K562 (cell line): ENCODE measurements around the gene ACSBG1. TPM values are rescaled to one million over a fixed set of nuclear protein-coding genes. Genes with fewer than 3 reads are reported as not detected.
A peak's percentile ranks its signal among the peaks of the same experiment; 100 is the strongest.

ENCODE experiments used
- ATAC-seq: fragments of 200-7000 bp; cut with Tn5 transposase; 3 replicates; pipeline ENCODE4 v1.9.1; 2020; ENCODE audit warnings: moderate library complexity
- BruUV-seq: library from RNA; stranded (reverse); fragments of 400-500 nt; replicated peaks from 2 replicates; lab custom pipeline; 2021; lab: Mats Ljungman, UMichigan
- CTCF ChIA-PET: fragments of 300-600 bp; formaldehyde crosslinking; extraction: SDS; loops from one replicate; lab custom pipeline; 2021; ENCODE audit warnings: low intra/inter-chr PET ratio; lab: Yijun Ruan, JAX
- POLR2A ChIA-PET: fragments of 300-600, 350-650 bp; sonication (Branson Sonifier 250); formaldehyde crosslinking; extraction: SDS; loops from one replicate; lab custom pipeline; 2021; ENCODE audit warnings: antibody characterized with exemption, inconsistent platforms; lab: Yijun Ruan, JAX
- DNase-seq, 4 experiments: peaks; one replicate each; pipeline versions ENCODE4 v3.0.0 to v3.0.0-alpha.2; 2011 to 2018; ENCODE audit warnings: low spot score in 3 of 4, mixed read lengths in 3 of 4; ENCODE audit errors: extremely low read depth in 1 of 4
- FAIRE-seq: peaks from 2 replicates; lab custom pipeline; 2011; peaks lifted over from hg19 to GRCh38; lab: Jason Lieb, UNC
- H2AFZ ChIP-seq: 2 replicates; pipeline ENCODE4 v1.6.0; 2011; ENCODE audit warnings: low read depth, low read length, control low read depth, inconsistent platforms
- H3K27ac ChIP-seq: fragments of 200-600 bp; 3 replicates; pipeline ENCODE4 v1.8.0; 2011; ENCODE audit warnings: low read depth, mild to moderate bottlenecking, control low read depth, inconsistent platforms, low read length, moderate library complexity, mixed read lengths; ENCODE audit errors: extremely low read depth
- H3K27me3 ChIP-seq, 2 experiments: fragments of 300-600 bp in 1 of 2; 2 replicates in 1 of 2; 3 replicates in 1 of 2; pipeline versions ENCODE4 v1.6.0 to v1.8.0; 2011; ENCODE audit warnings: inconsistent platforms in 2 of 2, low read length in 2 of 2, mild to moderate bottlenecking in 1 of 2, mixed read lengths in 1 of 2, moderate library complexity in 1 of 2; ENCODE audit not compliant: control insufficient read depth in 2 of 2, insufficient read depth in 2 of 2
- H3K36me3 ChIP-seq: fragments of 300-600 bp; 3 replicates; pipeline ENCODE4 v1.8.0; 2011; ENCODE audit warnings: mild to moderate bottlenecking, low read length, inconsistent platforms; ENCODE audit not compliant: control insufficient read depth, insufficient read depth
- H3K4me1 ChIP-seq, 2 experiments: fragments of 200-600 bp in 1 of 2; replicated peaks in 1 of 2; 2 replicates in 1 of 2; 3 replicates in 1 of 2; pipeline versions ENCODE4 v1.5.1 to v1.8.0; 2011; ENCODE audit warnings: inconsistent platforms in 2 of 2, low read length in 2 of 2, mild to moderate bottlenecking in 1 of 2, mixed read lengths in 1 of 2, moderate library complexity in 1 of 2; ENCODE audit not compliant: control insufficient read depth in 2 of 2, insufficient read depth in 2 of 2
- H3K4me2 ChIP-seq: 2 replicates; pipeline ENCODE4 v1.6.1; 2011; ENCODE audit warnings: low read length, control low read depth, inconsistent platforms, mixed read lengths; ENCODE audit not compliant: insufficient read depth
- H3K4me3 ChIP-seq: fragments of 200-600 bp; sonication (generic), shearing (Covaris generic); 2 replicates; pipeline ENCODE4 v1.5.1; 2016; ENCODE audit warnings: control low read depth, inconsistent platforms
- H3K79me2 ChIP-seq: fragments of 200-600 bp; 3 replicates; pipeline ENCODE4 v1.8.0; 2011; ENCODE audit warnings: low read length, inconsistent platforms; ENCODE audit not compliant: control insufficient read depth, insufficient read depth
- H3K9ac ChIP-seq, 2 experiments: 2 replicates each; pipeline versions ENCODE4 v1.6.0 to v1.6.1; 2011; ENCODE audit warnings: low read depth in 2 of 2, low read length in 2 of 2, control low read depth in 1 of 2, inconsistent platforms in 1 of 2, mild to moderate bottlenecking in 1 of 2, mixed read lengths in 1 of 2; ENCODE audit not compliant: insufficient read depth in 1 of 2
- H3K9me1 ChIP-seq: one replicate; pipeline ENCODE4 v1.6.0; 2011; ENCODE audit warnings: inconsistent platforms, mild to moderate bottlenecking, low read length, moderate library complexity; ENCODE audit not compliant: control insufficient read depth, insufficient read depth
- H3K9me3 ChIP-seq: replicated peaks from 2 replicates; pipeline ENCODE4 v1.5.1; 2011; ENCODE audit warnings: low read depth, low read length, inconsistent platforms; ENCODE audit not compliant: control insufficient read depth, insufficient read depth
- H4K20me1 ChIP-seq: replicated peaks from 2 replicates; pipeline ENCODE4 v1.6.1; 2011; ENCODE audit warnings: low read length, inconsistent platforms, mixed read lengths; ENCODE audit not compliant: control insufficient read depth, insufficient read depth
- KLF10 ChIP-seq: fragments of 250-450 bp; sonication (Bioruptor Pico); IDR thresholded peaks from 2 replicates; pipeline ENCODE4 v1.6.1; 2021; ENCODE audit warnings: matching md5 sums
- MAFG ChIP-seq: fragments of 450-650 bp; conservative IDR thresholded peaks from 2 replicates; pipeline ENCODE4 v1.6.1; 2016; ENCODE audit warnings: missing genetic modification characterization, missing compliant biosample characterization
- PHF8 ChIP-seq: fragments of 200-600 bp; sonication (generic); IDR thresholded peaks from 2 replicates; pipeline ENCODE4 v1.6.1; 2012; ENCODE audit warnings: mixed run types, mild to moderate bottlenecking, inconsistent platforms, low read length, moderate library complexity, borderline replicate concordance
- RAD21 ChIP-seq, 2 experiments: fragments of 250-450 bp in 1 of 2; fragments of 450-650 bp in 1 of 2; sonication (Bioruptor Pico) in 1 of 2; formaldehyde crosslinking in 1 of 2; IDR thresholded peaks in 1 of 2; conservative IDR thresholded peaks in 1 of 2; 2 replicates each; pipeline versions ENCODE4 v1.4.0 to v1.8.0; 2020 to 2022; ENCODE audit warnings: mild to moderate bottlenecking in 2 of 2, moderate library complexity in 1 of 2
- ZNF212 ChIP-seq: fragments of 450-650 bp; formaldehyde crosslinking; IDR thresholded peaks from 2 replicates; pipeline ENCODE4 v1.4.0; 2020; ENCODE audit warnings: mild to moderate bottlenecking
- WGBS: fragments of 100-300 bp; shearing (Covaris generic); methylation state at CpG from one replicate; pipeline ENCODE4 v1.1.6; 2016; ENCODE audit warnings: low coverage, mixed read lengths; ENCODE audit not compliant: insufficient coverage; ENCODE audit errors: missing lambda C conversion rate; 5-methylcytosine and 5-hydroxymethylcytosine counted together
- in situ Hi-C: fragments of 300-500 bp; cut with MboI; formaldehyde crosslinking; loops from 4 replicates; pipeline ENCODE4 v1.15.0; 2018; ENCODE audit warnings: inconsistent platforms, mixed read lengths
- intact Hi-C: fragments of 100-400 bp; cut with micrococcal nuclease; formaldehyde crosslinking; loops from 2 replicates; pipeline ENCODE4 v1.14.2; 2022
- polyA plus RNA-seq, 8 experiments: library from polyadenylated mRNA; depleted of rRNA in 4 of 8; stranded (reverse) in 5 of 8; unstranded in 3 of 8; fragments of >200 nt; fragmentation: Nextera tagmentation in 2 of 8; fragmentation: Illumina TruSeq in 1 of 8; extraction: Ambion mirVana in 2 of 8; extraction: Trizol in 1 of 8; gene quantifications; 2 replicates each; pipeline versions ENCODE4 v1.2.1 to v1.2.3, GENCODE V29; 2011 to 2014; ENCODE audit warnings: inconsistent platforms in 1 of 8, missing spikeins in 1 of 8
- total RNA-seq, 7 experiments: library from RNA; depleted of rRNA in 6 of 7; stranded (reverse); fragments of >200 nt in 6 of 7; fragmentation: Illumina TruSeq in 2 of 7; extraction: Trizol in 2 of 7; gene quantifications; 2 replicates each; pipeline versions ENCODE4 v1.2.1 to v1.2.3, GENCODE V29; 2011 to 2021; ENCODE audit warnings: low replicate concordance in 1 of 7
- TF ChIP-seq, protein P1 (sequence below): IDR thresholded peaks from 3 replicates; pipeline ENCODE4 v1.6.1; 2011; ENCODE audit warnings: borderline replicate concordance, mild to moderate bottlenecking, moderate library complexity; ENCODE audit not compliant: insufficient read length; ENCODE audit errors: extremely low read depth
- TF ChIP-seq, protein P2 (sequence below): sonication (generic); formaldehyde crosslinking; IDR thresholded peaks from 2 replicates; pipeline ENCODE4 v1.8.0; 2022; ENCODE audit warnings: missing genetic modification reagents, mild to moderate bottlenecking, borderline replicate concordance

ACSBG1 gene
- total and polyA plus RNA-seq, 9 of the 15 experiments (the other 6 are each of a cell fraction or from before 2014, with no cell fraction given), result 0.36 to 6.4 (median 2.5) TPM

DNA sequence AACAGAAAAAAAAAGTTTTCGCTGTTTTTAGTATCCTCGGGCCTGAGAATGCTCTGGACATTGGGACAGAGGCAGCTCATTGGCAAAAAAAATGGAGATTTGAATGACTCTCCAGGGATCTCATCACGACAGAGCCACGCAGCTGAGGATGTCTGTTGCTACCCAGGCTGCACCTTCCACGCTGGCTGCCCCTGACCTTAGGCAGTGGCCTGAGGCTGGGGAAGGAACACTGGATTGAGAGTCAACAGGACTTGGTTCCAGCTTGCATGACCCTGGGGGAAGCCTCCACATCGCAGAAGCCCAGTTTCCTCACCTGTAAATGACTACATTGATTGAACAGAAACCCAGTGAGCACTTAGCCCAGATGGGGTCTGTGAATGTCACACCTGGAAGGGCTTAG is 8.7 kb upstream of the ACSBG1 start (continued):
- TF ChIP-seq, protein P1, sequence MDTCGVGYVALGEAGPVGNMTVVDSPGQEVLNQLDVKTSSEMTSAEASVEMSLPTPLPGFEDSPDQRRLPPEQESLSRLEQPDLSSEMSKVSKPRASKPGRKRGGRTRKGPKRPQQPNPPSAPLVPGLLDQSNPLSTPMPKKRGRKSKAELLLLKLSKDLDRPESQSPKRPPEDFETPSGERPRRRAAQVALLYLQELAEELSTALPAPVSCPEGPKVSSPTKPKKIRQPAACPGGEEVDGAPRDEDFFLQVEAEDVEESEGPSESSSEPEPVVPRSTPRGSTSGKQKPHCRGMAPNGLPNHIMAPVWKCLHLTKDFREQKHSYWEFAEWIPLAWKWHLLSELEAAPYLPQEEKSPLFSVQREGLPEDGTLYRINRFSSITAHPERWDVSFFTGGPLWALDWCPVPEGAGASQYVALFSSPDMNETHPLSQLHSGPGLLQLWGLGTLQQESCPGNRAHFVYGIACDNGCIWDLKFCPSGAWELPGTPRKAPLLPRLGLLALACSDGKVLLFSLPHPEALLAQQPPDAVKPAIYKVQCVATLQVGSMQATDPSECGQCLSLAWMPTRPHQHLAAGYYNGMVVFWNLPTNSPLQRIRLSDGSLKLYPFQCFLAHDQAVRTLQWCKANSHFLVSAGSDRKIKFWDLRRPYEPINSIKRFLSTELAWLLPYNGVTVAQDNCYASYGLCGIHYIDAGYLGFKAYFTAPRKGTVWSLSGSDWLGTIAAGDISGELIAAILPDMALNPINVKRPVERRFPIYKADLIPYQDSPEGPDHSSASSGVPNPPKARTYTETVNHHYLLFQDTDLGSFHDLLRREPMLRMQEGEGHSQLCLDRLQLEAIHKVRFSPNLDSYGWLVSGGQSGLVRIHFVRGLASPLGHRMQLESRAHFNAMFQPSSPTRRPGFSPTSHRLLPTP, result no peak
- TF ChIP-seq KLF10 (CRISPR knock-in tag), result no peak
- no peak for TF ChIP-seq ZNF212 (CRISPR knock-in tag)
- TF ChIP-seq, protein P2, sequence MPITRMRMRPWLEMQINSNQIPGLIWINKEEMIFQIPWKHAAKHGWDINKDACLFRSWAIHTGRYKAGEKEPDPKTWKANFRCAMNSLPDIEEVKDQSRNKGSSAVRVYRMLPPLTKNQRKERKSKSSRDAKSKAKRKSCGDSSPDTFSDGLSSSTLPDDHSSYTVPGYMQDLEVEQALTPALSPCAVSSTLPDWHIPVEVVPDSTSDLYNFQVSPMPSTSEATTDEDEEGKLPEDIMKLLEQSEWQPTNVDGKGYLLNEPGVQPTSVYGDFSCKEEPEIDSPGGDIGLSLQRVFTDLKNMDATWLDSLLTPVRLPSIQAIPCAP (CRISPR knock-in tag), result no peak
- no peak for TF ChIP-seq PHF8
- TF ChIP-seq, all 486 proteins: peak for 0

DNA sequence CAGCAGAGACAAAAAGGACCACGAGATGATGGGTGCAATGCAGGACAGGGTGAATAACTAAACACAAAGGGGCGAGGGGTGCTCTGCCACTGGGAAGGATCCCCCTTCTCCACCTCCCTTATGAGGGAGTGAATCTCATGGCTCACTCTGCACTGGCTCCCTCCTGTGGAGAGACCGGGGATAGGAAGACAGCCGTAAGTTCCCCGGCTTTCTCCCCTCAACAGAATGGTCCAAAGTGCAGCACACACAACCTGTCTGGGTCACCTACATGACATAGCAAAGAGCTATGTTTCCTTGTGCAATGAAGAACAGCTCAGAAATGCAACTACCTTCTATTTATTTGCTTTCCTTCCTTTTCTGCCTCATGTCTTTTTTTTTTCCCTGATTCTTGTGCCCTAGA is 7.8 kb upstream of the ACSBG1 start:
- POLR2A ChIA-PET, result interaction anchor here (0.6 kb wide), 2 partner anchors 92 to 280 kb away, joined by 3 read pairs; no protein-coding TSS in a partner anchor
- WGBS, result 18% methylated on average over 5 of the region's 5 CpGs
- BruUV-seq, result no TSS peak
- intact Hi-C loops (loop anchor here (5.0 kb wide), 3 partner anchors 45 to 285 kb away; partner anchors contain the start of gene CIB2), in situ Hi-C loops (no loop called here)
- no peak overlapping the region for H3K27ac ChIP-seq
- no peak overlapping the region for H3K4me3 ChIP-seq
- peak; percentile 60 for FAIRE-seq
- H4K20me1 ChIP-seq, result no peaks in the 10 kb centered on the region
- peaks cover 0 to 3% of the 10 kb centered on the region in 2 experiments; a peak in 1 of 5 replicates for H3K27me3 ChIP-seq
- peak; percentile 54 to 68 (median 62) for DNase-seq
- H3K36me3 ChIP-seq, result no peaks in the 10 kb centered on the region
- no peaks in the 10 kb centered on the region for H3K79me2 ChIP-seq
- H3K9me3 ChIP-seq, result no peaks in the 10 kb centered on the region
- peaks cover 19 to 21% of the 10 kb centered on the region in 2 experiments for H3K4me1 ChIP-seq
- H3K9me1 ChIP-seq, result no peaks in the 10 kb centered on the region
- peak; percentile 56 for ATAC-seq
- H3K4me2 ChIP-seq, result no peak overlapping the region
- H2AFZ ChIP-seq, result no peak overlapping the region
- H3K9ac ChIP-seq, result no peak overlapping the region; a peak in 1 of 4 replicates
- CTCF ChIA-PET, result interaction anchor here (0.7 to 2.4 kb wide), 2 partner anchors 129 to 284 kb away, joined by 3 to 14 read pairs; no protein-coding TSS in a partner anchor
- TF ChIP-seq RAD21 (CRISPR knock-in tag; conservative IDR thresholded peaks at IDR 0.05 in 1 of 2, IDR thresholded peaks at IDR 0.05 in 1 of 2), result peak in 1 of 2 experiments; percentile 41; a peak in 2 of 4 replicates
- TF ChIP-seq MAFG (tag), result no peak
